Body of pancreas (tissue), 4 donors: ENCODE measurements around the gene TASP1.

Experiments
- POLR2A ChIP-seq, 3 donors: fragments of 450-650 bp; IDR thresholded peaks; one replicate each; pipeline ENCODE4 v1.6.1; 2016; ENCODE audit warnings: antibody characterized with exemption in 3 of 3, mild to moderate bottlenecking in 2 of 3
- TF ChIP-seq, protein P1 (sequence below), 7 experiments: fragments of 450-650 bp in 4 of 7; fragments of 200-600 bp in 3 of 7; sonication (generic) in 3 of 7; IDR thresholded peaks; one replicate each; pipeline ENCODE4 v1.5.1; 2016 to 2019; ENCODE audit warnings: antibody characterized with exemption in 7 of 7

DNA sequence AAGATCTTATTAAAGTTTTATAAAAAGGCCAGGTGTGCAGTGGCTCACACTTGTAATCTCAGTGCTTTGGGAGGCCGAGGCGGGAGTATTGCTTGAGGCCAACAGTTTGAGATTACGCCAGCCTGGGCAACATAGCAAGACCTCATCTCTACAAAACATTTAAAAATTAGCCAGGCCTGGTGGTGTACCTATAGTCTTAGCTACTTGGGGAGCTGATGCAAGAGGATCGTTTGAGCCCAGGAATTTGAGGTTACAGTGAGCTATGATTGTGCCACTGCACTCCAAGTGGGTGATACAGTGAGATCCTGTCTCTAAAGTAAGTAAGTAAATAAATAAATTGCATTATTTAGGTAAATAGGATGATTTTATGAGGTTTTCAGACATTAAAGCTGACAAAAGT, 234.4 kb downstream of the TASP1 start:
- TF ChIP-seq, protein P1, sequence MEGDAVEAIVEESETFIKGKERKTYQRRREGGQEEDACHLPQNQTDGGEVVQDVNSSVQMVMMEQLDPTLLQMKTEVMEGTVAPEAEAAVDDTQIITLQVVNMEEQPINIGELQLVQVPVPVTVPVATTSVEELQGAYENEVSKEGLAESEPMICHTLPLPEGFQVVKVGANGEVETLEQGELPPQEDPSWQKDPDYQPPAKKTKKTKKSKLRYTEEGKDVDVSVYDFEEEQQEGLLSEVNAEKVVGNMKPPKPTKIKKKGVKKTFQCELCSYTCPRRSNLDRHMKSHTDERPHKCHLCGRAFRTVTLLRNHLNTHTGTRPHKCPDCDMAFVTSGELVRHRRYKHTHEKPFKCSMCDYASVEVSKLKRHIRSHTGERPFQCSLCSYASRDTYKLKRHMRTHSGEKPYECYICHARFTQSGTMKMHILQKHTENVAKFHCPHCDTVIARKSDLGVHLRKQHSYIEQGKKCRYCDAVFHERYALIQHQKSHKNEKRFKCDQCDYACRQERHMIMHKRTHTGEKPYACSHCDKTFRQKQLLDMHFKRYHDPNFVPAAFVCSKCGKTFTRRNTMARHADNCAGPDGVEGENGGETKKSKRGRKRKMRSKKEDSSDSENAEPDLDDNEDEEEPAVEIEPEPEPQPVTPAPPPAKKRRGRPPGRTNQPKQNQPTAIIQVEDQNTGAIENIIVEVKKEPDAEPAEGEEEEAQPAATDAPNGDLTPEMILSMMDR (IDR thresholded peaks at IDR 0.05) = no peak
- TF ChIP-seq POLR2A (IDR thresholded peaks at IDR 0.05) = no peak
